HepG2 (cell line): ENCODE data around the gene C14orf119. TPM values are rescaled to one million over a fixed set of nuclear protein-coding genes. Genes with fewer than 3 reads are reported as not detected.

Experiments used
- FOXC1 ChIP-seq: sonication (generic); formaldehyde crosslinking; IDR thresholded peaks from 2 replicates; pipeline ENCODE4 v1.8.0; 2022; ENCODE audit warnings: mild to moderate bottlenecking, missing genetic modification reagents, borderline replicate concordance
- HES4 ChIP-seq: sonication (generic); formaldehyde crosslinking; IDR thresholded peaks from 2 replicates; pipeline ENCODE4 v1.9.0; 2021; ENCODE audit warnings: mild to moderate bottlenecking, missing genetic modification reagents, borderline replicate concordance
- KMT2B ChIP-seq: IDR thresholded peaks from 2 replicates; pipeline ENCODE4 v1.6.1; 2016; ENCODE audit warnings: missing genetic modification reagents, missing compliant biosample characterization
- NFIC ChIP-seq: IDR thresholded peaks from 2 replicates; pipeline ENCODE4 v1.6.1; 2012; ENCODE audit warnings: mild to moderate bottlenecking, low read length, inconsistent platforms
- NR3C1 ChIP-seq: sonication (generic); formaldehyde crosslinking; IDR thresholded peaks from 2 replicates; pipeline ENCODE4 v1.4.0; 2020; ENCODE audit warnings: missing genetic modification reagents
- TOPORS ChIP-seq: sonication (generic); formaldehyde crosslinking; IDR thresholded peaks from 2 replicates; pipeline ENCODE4 v1.8.0; 2023; ENCODE audit warnings: mild to moderate bottlenecking, missing genetic modification reagents
- ZFP36L1 ChIP-seq: sonication (generic); formaldehyde crosslinking; IDR thresholded peaks from 2 replicates; pipeline ENCODE4 v1.8.0; 2022; ENCODE audit warnings: mild to moderate bottlenecking, missing genetic modification reagents, moderate library complexity
- ZNF3 ChIP-seq: IDR thresholded peaks from 2 replicates; pipeline ENCODE4 v1.7.0; 2017; ENCODE audit warnings: inconsistent platforms
- ZNF331 ChIP-seq: sonication (generic); formaldehyde crosslinking; IDR thresholded peaks from 2 replicates; pipeline ENCODE4 v1.4.0; 2020; ENCODE audit warnings: missing genetic modification reagents
- ZNF552 ChIP-seq: sonication (generic); formaldehyde crosslinking; IDR thresholded peaks from 2 replicates; pipeline ENCODE4 v1.9.0; 2022; ENCODE audit warnings: missing genetic modification reagents, mild to moderate bottlenecking, borderline replicate concordance
- ZSCAN12 ChIP-seq: sonication (generic); formaldehyde crosslinking; IDR thresholded peaks from 2 replicates; pipeline ENCODE4 v1.9.0; 2021; ENCODE audit warnings: mild to moderate bottlenecking, missing genetic modification reagents
- polyA plus RNA-seq, 8 experiments: library from polyadenylated mRNA; depleted of rRNA in 3 of 8; stranded (reverse) in 7 of 8; unstranded in 1 of 8; fragments of >200 nt; fragmentation: Illumina TruSeq in 4 of 8; extraction: Trizol in 4 of 8; gene quantifications; 2 replicates each; pipeline versions ENCODE4 v1.2.1 to v1.2.3, GENCODE V29; 2011 to 2016; ENCODE audit warnings: low read depth in 4 of 8, missing spikeins in 1 of 8, mixed read lengths in 1 of 8; ENCODE audit not compliant: insufficient read depth in 1 of 8
- total RNA-seq, 5 experiments: library from RNA; depleted of rRNA; stranded (reverse); fragments of >200 nt; fragmentation: Illumina TruSeq; extraction: Trizol; gene quantifications; 2 replicates each; pipeline ENCODE4 v1.2.3, GENCODE V29; 2016; ENCODE audit warnings: low read depth in 1 of 5
- TF ChIP-seq, protein P1 (sequence below): sonication (generic); formaldehyde crosslinking; IDR thresholded peaks from 2 replicates; pipeline ENCODE4 v1.8.0; 2022; ENCODE audit warnings: mild to moderate bottlenecking, missing genetic modification reagents, borderline replicate concordance
- TF ChIP-seq, protein P2 (sequence below): IDR thresholded peaks from 2 replicates; pipeline ENCODE4 v1.6.1; 2016; ENCODE audit warnings: low read depth, borderline replicate concordance
- TF ChIP-seq, protein P3 (sequence below): sonication (generic); formaldehyde crosslinking; IDR thresholded peaks from 2 replicates; pipeline ENCODE4 v1.4.0; 2020; ENCODE audit warnings: missing genetic modification reagents
- TF ChIP-seq, protein P4 (sequence below): IDR thresholded peaks from 2 replicates; pipeline ENCODE4 v1.6.1; 2018; ENCODE audit warnings: missing genetic modification reagents
- TF ChIP-seq, protein P5 (sequence below): sonication (generic); formaldehyde crosslinking; IDR thresholded peaks from 2 replicates; pipeline ENCODE4 v1.9.0; 2021; ENCODE audit warnings: mild to moderate bottlenecking, missing genetic modification reagents

C14orf119 gene
- total and polyA plus RNA-seq, 2 of the 13 experiments (the other 11 are each of a cell fraction or from before 2014, with no cell fraction given): 117 to 206 TPM

DNA sequence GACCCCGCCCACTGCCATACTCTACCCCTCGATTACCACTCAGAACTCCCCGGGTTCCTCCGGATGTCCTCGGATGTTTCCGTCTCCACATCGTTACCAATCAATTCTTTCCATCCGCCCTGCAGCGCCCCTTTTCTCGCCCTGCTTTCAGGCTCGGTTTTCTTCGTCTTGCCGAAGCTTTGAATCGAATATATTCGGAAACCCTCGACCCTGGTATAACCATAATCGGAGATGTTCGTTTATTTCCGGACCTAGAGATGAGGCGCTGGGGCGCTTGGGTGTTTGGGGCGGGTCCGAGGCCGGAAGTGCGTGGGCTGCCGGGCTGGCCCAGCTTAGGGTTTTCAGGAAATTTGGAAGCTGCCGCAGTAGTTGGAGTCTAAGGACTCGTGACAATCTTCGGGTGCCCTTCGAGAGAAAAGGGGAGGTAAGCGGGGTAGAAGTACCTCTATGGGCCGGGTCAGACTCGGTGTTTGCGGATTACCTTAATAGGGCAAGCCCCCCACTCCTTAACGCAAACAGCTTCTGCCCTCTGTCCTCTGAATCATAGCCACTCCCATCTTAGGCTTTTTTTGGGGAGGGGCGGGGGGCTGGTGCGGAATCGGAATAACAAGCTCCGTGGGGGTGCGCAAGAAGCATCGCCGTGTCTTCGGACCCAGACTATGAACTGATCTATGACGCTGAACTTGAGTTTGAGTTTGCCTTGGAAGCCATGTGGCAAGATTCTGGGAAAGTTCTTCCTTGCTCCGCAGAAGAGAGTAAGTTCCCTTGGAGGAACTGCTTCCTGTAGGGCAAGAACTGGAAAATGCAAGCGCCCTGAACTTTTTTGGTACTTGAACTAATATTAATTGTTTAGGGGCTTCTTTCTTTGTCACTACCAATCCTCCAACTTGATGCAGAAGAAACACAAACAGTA lies at the start of gene C14orf119 (continued):
- TF ChIP-seq HES4: peak; percentile 73; the same call in 1 of the 2 replicates
- TF ChIP-seq NFIC: no peak
- TF ChIP-seq, protein P1, sequence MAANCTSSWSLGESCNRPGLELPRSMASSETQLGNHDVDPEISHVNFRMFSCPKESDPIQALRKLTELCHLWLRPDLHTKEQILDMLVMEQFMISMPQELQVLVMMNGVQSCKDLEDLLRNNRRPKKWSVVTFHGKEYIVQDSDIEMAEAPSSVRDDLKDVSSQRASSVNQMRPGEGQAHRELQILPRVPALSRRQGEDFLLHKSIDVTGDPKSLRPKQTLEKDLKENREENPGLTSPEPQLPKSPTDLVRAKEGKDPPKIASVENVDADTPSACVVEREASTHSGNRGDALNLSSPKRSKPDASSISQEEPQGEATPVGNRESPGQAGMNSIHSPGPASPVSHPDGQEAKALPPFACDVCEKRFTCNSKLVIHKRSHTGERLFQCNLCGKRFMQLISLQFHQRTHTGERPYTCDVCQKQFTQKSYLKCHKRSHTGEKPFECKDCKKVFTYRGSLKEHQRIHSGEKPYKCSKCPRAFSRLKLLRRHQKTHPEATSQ (CRISPR knock-in tag): 0 out of 2 replicates have a peak, but pooled peaks have one; percentile 18
- no peak for TF ChIP-seq NR3C1 (CRISPR knock-in tag)
- no peak for TF ChIP-seq ZNF3 (CRISPR knock-in tag)
- peak; percentile 96 for TF ChIP-seq ZSCAN12
- TF ChIP-seq, protein P2, sequence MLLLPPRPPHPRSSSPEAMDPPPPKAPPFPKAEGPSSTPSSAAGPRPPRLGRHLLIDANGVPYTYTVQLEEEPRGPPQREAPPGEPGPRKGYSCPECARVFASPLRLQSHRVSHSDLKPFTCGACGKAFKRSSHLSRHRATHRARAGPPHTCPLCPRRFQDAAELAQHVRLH: peak; percentile 65; the same call in 1 of the 2 replicates
- TF ChIP-seq, protein P3, sequence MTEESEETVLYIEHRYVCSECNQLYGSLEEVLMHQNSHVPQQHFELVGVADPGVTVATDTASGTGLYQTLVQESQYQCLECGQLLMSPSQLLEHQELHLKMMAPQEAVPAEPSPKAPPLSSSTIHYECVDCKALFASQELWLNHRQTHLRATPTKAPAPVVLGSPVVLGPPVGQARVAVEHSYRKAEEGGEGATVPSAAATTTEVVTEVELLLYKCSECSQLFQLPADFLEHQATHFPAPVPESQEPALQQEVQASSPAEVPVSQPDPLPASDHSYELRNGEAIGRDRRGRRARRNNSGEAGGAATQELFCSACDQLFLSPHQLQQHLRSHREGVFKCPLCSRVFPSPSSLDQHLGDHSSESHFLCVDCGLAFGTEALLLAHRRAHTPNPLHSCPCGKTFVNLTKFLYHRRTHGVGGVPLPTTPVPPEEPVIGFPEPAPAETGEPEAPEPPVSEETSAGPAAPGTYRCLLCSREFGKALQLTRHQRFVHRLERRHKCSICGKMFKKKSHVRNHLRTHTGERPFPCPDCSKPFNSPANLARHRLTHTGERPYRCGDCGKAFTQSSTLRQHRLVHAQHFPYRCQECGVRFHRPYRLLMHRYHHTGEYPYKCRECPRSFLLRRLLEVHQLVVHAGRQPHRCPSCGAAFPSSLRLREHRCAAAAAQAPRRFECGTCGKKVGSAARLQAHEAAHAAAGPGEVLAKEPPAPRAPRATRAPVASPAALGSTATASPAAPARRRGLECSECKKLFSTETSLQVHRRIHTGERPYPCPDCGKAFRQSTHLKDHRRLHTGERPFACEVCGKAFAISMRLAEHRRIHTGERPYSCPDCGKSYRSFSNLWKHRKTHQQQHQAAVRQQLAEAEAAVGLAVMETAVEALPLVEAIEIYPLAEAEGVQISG: peak; percentile 57; the same call in 1 of the 2 replicates
- TF ChIP-seq, protein P4, sequence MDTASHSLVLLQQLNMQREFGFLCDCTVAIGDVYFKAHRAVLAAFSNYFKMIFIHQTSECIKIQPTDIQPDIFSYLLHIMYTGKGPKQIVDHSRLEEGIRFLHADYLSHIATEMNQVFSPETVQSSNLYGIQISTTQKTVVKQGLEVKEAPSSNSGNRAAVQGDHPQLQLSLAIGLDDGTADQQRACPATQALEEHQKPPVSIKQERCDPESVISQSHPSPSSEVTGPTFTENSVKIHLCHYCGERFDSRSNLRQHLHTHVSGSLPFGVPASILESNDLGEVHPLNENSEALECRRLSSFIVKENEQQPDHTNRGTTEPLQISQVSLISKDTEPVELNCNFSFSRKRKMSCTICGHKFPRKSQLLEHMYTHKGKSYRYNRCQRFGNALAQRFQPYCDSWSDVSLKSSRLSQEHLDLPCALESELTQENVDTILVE: no peak; the same call in none of the 2 replicates
- TF ChIP-seq ZFP36L1: no peak; the same call in 1 of the 2 replicates
- TF ChIP-seq TOPORS (CRISPR knock-in tag): no peak
- TF ChIP-seq, protein P5, sequence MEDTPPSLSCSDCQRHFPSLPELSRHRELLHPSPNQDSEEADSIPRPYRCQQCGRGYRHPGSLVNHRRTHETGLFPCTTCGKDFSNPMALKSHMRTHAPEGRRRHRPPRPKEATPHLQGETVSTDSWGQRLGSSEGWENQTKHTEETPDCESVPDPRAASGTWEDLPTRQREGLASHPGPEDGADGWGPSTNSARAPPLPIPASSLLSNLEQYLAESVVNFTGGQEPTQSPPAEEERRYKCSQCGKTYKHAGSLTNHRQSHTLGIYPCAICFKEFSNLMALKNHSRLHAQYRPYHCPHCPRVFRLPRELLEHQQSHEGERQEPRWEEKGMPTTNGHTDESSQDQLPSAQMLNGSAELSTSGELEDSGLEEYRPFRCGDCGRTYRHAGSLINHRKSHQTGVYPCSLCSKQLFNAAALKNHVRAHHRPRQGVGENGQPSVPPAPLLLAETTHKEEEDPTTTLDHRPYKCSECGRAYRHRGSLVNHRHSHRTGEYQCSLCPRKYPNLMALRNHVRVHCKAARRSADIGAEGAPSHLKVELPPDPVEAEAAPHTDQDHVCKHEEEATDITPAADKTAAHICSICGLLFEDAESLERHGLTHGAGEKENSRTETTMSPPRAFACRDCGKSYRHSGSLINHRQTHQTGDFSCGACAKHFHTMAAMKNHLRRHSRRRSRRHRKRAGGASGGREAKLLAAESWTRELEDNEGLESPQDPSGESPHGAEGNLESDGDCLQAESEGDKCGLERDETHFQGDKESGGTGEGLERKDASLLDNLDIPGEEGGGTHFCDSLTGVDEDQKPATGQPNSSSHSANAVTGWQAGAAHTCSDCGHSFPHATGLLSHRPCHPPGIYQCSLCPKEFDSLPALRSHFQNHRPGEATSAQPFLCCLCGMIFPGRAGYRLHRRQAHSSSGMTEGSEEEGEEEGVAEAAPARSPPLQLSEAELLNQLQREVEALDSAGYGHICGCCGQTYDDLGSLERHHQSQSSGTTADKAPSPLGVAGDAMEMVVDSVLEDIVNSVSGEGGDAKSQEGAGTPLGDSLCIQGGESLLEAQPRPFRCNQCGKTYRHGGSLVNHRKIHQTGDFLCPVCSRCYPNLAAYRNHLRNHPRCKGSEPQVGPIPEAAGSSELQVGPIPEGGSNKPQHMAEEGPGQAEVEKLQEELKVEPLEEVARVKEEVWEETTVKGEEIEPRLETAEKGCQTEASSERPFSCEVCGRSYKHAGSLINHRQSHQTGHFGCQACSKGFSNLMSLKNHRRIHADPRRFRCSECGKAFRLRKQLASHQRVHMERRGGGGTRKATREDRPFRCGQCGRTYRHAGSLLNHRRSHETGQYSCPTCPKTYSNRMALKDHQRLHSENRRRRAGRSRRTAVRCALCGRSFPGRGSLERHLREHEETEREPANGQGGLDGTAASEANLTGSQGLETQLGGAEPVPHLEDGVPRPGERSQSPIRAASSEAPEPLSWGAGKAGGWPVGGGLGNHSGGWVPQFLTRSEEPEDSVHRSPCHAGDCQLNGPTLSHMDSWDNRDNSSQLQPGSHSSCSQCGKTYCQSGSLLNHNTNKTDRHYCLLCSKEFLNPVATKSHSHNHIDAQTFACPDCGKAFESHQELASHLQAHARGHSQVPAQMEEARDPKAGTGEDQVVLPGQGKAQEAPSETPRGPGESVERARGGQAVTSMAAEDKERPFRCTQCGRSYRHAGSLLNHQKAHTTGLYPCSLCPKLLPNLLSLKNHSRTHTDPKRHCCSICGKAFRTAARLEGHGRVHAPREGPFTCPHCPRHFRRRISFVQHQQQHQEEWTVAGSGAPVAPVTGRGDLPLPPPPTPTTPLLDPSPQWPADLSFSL: no peak
- peak; percentile 68; the same call in 1 of the 2 replicates for TF ChIP-seq KMT2B (CRISPR knock-in tag)
- TF ChIP-seq ZNF552 (CRISPR knock-in tag): no peak
- TF ChIP-seq FOXC1 (CRISPR knock-in tag): no peak
- peak; percentile 83 for TF ChIP-seq ZNF331 (CRISPR knock-in tag)
